Measurements from ENCODE around the gene ATP11B.

DNA sequence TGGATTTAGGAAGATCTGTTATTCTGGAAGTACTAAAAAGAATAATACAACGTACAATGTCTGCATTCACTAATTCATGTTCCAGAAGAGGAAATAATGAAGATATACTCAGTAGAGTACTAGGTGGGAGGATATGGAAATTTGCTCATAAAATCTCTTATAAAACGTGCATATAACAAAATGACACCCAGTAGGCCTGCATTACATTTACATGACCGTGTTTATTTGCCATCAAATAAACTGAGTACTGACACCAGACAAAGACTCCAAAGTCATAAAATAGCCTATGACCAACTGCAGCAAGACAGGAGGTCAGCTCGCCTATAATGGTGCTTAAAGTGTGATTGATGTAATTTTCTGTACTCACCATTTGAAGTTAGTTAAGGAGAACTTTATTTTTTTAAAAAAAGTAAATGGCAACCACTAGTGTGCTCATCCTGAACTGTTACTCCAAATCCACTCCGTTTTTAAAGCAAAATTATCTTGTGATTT, 126.6 kb downstream of the ATP11B start:
- no peak for TF ChIP-seq ARNTL (CRISPR knock-in tag; IDR thresholded peaks at IDR 0.05; ENCODE audit: borderline replicate concordance, low read depth)
- TF ChIP-seq, protein P1, sequence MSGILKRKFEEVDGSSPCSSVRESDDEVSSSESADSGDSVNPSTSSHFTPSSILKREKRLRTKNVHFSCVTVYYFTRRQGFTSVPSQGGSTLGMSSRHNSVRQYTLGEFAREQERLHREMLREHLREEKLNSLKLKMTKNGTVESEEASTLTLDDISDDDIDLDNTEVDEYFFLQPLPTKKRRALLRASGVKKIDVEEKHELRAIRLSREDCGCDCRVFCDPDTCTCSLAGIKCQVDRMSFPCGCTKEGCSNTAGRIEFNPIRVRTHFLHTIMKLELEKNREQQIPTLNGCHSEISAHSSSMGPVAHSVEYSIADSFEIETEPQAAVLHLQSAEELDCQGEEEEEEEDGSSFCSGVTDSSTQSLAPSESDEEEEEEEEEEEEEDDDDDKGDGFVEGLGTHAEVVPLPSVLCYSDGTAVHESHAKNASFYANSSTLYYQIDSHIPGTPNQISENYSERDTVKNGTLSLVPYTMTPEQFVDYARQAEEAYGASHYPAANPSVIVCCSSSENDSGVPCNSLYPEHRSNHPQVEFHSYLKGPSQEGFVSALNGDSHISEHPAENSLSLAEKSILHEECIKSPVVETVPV (CRISPR knock-in tag; IDR thresholded peaks at IDR 0.05): no peak
- TF ChIP-seq ZNF8 (CRISPR knock-in tag; IDR thresholded peaks at IDR 0.05): no peak
- TF ChIP-seq ISL1 (CRISPR knock-in tag; IDR thresholded peaks at IDR 0.05): no peak
- no peak for TF ChIP-seq ZFP3 (CRISPR knock-in tag; IDR thresholded peaks at IDR 0.05)
- TF ChIP-seq, protein P2, sequence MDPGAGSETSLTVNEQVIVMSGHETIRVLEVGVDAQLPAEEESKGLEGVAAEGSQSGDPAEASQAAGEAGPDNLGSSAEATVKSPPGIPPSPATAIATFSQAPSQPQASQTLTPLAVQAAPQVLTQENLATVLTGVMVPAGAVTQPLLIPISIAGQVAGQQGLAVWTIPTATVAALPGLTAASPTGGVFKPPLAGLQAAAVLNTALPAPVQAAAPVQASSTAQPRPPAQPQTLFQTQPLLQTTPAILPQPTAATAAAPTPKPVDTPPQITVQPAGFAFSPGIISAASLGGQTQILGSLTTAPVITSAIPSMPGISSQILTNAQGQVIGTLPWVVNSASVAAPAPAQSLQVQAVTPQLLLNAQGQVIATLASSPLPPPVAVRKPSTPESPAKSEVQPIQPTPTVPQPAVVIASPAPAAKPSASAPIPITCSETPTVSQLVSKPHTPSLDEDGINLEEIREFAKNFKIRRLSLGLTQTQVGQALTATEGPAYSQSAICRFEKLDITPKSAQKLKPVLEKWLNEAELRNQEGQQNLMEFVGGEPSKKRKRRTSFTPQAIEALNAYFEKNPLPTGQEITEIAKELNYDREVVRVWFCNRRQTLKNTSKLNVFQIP (CRISPR knock-in tag; IDR thresholded peaks at IDR 0.05; ENCODE audit: borderline replicate concordance, low read depth): no peak
